GM08714 (cell line): ENCODE data around the gene EIF3F.

Experiments used
- H3K4me3 ChIP-seq: fragments of 200-500 bp; sonication (Bioruptor generic); 2 replicates; pipeline ENCODE4 v1.5.1; 2014; ENCODE audit warnings: mild to moderate bottlenecking, low read length, inconsistent platforms
- ZNF274 ChIP-seq: IDR thresholded peaks from 2 replicates; pipeline ENCODE4 v1.6.1; 2012; ENCODE audit warnings: mild to moderate bottlenecking, low read depth, low read length

EIF3F gene

GRCh38 chr11:7973011-7973410 lies 14.1 kb upstream of the EIF3F start:
- no peak overlapping the region for H3K4me3 ChIP-seq
- no peak for TF ChIP-seq ZNF274

GRCh38 chr11:7974668-7975067 lies 12.5 kb upstream of the EIF3F start:
- no peak for TF ChIP-seq ZNF274
- no peak overlapping the region for H3K4me3 ChIP-seq

GRCh38 chr11:7977232-7977917 lies 9.8 kb upstream of the EIF3F start:
- TF ChIP-seq ZNF274, result no peak

GRCh38 chr11:7981619-7982157 lies 5.4 kb upstream of the EIF3F start:
- no peak overlapping the region for H3K4me3 ChIP-seq
- TF ChIP-seq ZNF274, result no peak

More at GRCh38 chr11:7977232-7977917, 9.8 kb upstream of the EIF3F start:
- H3K4me3 ChIP-seq, result no peak overlapping the region

GRCh38 chr11:7982582-7983119 lies 4.5 kb upstream of the EIF3F start:
- no peak overlapping the region for H3K4me3 ChIP-seq
- TF ChIP-seq ZNF274, result no peak

- no peak for TF ChIP-seq ZNF274
- no peak overlapping the region for H3K4me3 ChIP-seq
Observed at GRCh38 chr11:7983832-7984590, 3.1 kb upstream of the EIF3F start.

GRCh38 chr11:7987560-7987883 lies 385 bp downstream of the EIF3F start:
- peak overlapping the region; percentile 99 for H3K4me3 ChIP-seq

GRCh38 chr11:7994581-7995278 lies 7.6 kb downstream of the EIF3F start:
- no peak overlapping the region for H3K4me3 ChIP-seq
- no peak for TF ChIP-seq ZNF274

- no peak overlapping the region for H3K4me3 ChIP-seq
- no peak for TF ChIP-seq ZNF274
Observed at GRCh38 chr11:7999795-8000194, 12.7 kb downstream of the EIF3F start.

- TF ChIP-seq ZNF274, result no peak
- no peak overlapping the region for H3K4me3 ChIP-seq
Observed at GRCh38 chr11:8000390-8000789, 13.3 kb downstream of the EIF3F start.

- TF ChIP-seq ZNF274, result no peak
- no peak overlapping the region for H3K4me3 ChIP-seq
Observed at GRCh38 chr11:8002676-8003075, 15.5 kb downstream of the EIF3F start.

GRCh38 chr11:8003187-8003586 lies 16.1 kb downstream of the EIF3F start:
- H3K4me3 ChIP-seq, result no peak overlapping the region
- no peak for TF ChIP-seq ZNF274

- no peak for TF ChIP-seq ZNF274
- no peak overlapping the region for H3K4me3 ChIP-seq
Observed at GRCh38 chr11:8004008-8004407, 16.9 kb downstream of the EIF3F start.

- H3K4me3 ChIP-seq, result no peak overlapping the region
- no peak for TF ChIP-seq ZNF274
Observed at GRCh38 chr11:8005556-8005955, 18.4 kb downstream of the EIF3F start.
